H1 (cell line): Measurements from ENCODE around the gene ZNF689. TPM values are rescaled to one million over a fixed set of nuclear protein-coding genes. Genes with fewer than 3 reads are reported as not detected.

ENCODE experiments used
- BCL11A ChIP-seq, 2 experiments: IDR thresholded peaks; one replicate each; pipeline ENCODE4 v1.6.1; 2011; ENCODE audit warnings: low read depth in 2 of 2, low read length in 2 of 2, mild to moderate bottlenecking in 2 of 2
- CHD2 ChIP-seq: IDR thresholded peaks from 2 replicates; pipeline ENCODE4 v1.6.1; 2012; ENCODE audit warnings: low read length, improper control_type of control experiment
- CTBP2 ChIP-seq: IDR thresholded peaks from 2 replicates; pipeline ENCODE4 v1.7.0; 2011; ENCODE audit warnings: borderline replicate concordance, mild to moderate bottlenecking, moderate library complexity, mixed read lengths, low read length; ENCODE audit not compliant: insufficient read depth, insufficient read length
- FOSL1 ChIP-seq: IDR thresholded peaks from 2 replicates; pipeline ENCODE4 v1.6.1; 2011; ENCODE audit warnings: mild to moderate bottlenecking, low read depth, low read length, moderate library complexity; ENCODE audit not compliant: insufficient read depth
- KDM1A ChIP-seq: fragments of 200-600, 300-600 bp; sonication (generic); IDR thresholded peaks from 2 replicates; pipeline ENCODE4 v1.7.1; 2016; ENCODE audit warnings: mild to moderate bottlenecking, low read length, borderline replicate concordance
- KDM4A ChIP-seq: IDR thresholded peaks from one replicate; pipeline ENCODE4 v1.7.1; 2012; ENCODE audit warnings: low read depth, mild to moderate bottlenecking, moderate library complexity, low read length, inconsistent platforms; ENCODE audit not compliant: severe bottlenecking
- NRF1 ChIP-seq: IDR thresholded peaks from 2 replicates; pipeline ENCODE4 v1.6.1; 2011; ENCODE audit warnings: mild to moderate bottlenecking, low read depth, low read length, improper control_type of control experiment
- PHF8 ChIP-seq: fragments of 200-600 bp; sonication (generic); conservative IDR thresholded peaks from 2 replicates; pipeline ENCODE4 v1.7.1; 2012; ENCODE audit warnings: low read depth, mild to moderate bottlenecking, inconsistent platforms, low read length, moderate library complexity
- POU5F1 ChIP-seq: IDR thresholded peaks from 2 replicates; pipeline ENCODE4 v1.6.1; 2011; ENCODE audit warnings: low read depth, mild to moderate bottlenecking, low read length, moderate library complexity
- RAD21 ChIP-seq, 2 experiments: IDR thresholded peaks in 1 of 2; conservative IDR thresholded peaks in 1 of 2; 2 replicates each; pipeline ENCODE4 v1.6.1; 2011; ENCODE audit warnings: low read depth in 2 of 2, low read length in 2 of 2, improper control_type of control experiment in 1 of 2, inconsistent platforms in 1 of 2, mild to moderate bottlenecking in 1 of 2, moderate library complexity in 1 of 2
- RBBP5 ChIP-seq: IDR thresholded peaks from 2 replicates; pipeline ENCODE4 v1.7.1; 2012; ENCODE audit warnings: low read depth, mild to moderate bottlenecking, inconsistent platforms, low read length, moderate library complexity, borderline replicate concordance
- RXRA ChIP-seq: IDR thresholded peaks from 2 replicates; pipeline ENCODE4 v1.6.1; 2011; ENCODE audit warnings: low read depth, mild to moderate bottlenecking, low read length, moderate library complexity; ENCODE audit not compliant: insufficient read depth
- SAP30 ChIP-seq: fragments of 300-600 bp; sonication (generic); IDR thresholded peaks from 2 replicates; pipeline ENCODE4 v1.7.1; 2012; ENCODE audit warnings: low read length, moderate library complexity, mild to moderate bottlenecking, inconsistent platforms; ENCODE audit not compliant: insufficient read depth, insufficient replicate concordance
- SIN3A ChIP-seq, 2 experiments: IDR thresholded peaks in 1 of 2; conservative IDR thresholded peaks in 1 of 2; 2 replicates each; pipeline ENCODE4 v1.6.1; 2011 to 2012; ENCODE audit warnings: low read length in 2 of 2, improper control_type of control experiment in 1 of 2, low read depth in 1 of 2, mild to moderate bottlenecking in 1 of 2
- SIX5 ChIP-seq: IDR thresholded peaks from 2 replicates; pipeline ENCODE4 v1.6.1; 2011; ENCODE audit warnings: mild to moderate bottlenecking, low read depth, low read length
- TAF1 ChIP-seq: IDR thresholded peaks from 2 replicates; pipeline ENCODE4 v1.6.1; 2011; ENCODE audit warnings: mild to moderate bottlenecking, low read depth, low read length
- TBP ChIP-seq: IDR thresholded peaks from 2 replicates; pipeline ENCODE4 v1.6.1; 2011; ENCODE audit warnings: low read depth, low read length, improper control_type of control experiment
- TEAD4 ChIP-seq: IDR thresholded peaks from 2 replicates; pipeline ENCODE4 v1.6.1; 2012; ENCODE audit warnings: low read depth, low read length, inconsistent platforms, mixed read lengths
- YY1 ChIP-seq: IDR thresholded peaks from 2 replicates; pipeline ENCODE4 v1.6.1; 2011; ENCODE audit warnings: low read depth, mild to moderate bottlenecking, low read length
- ZNF274 ChIP-seq: IDR thresholded peaks from 2 replicates; pipeline ENCODE4 v1.7.0; 2012; ENCODE audit warnings: low read length, borderline replicate concordance; ENCODE audit errors: extremely low read depth
- polyA plus RNA-seq, 7 experiments: library from polyadenylated mRNA; depleted of rRNA in 3 of 7; stranded (reverse) in 5 of 7; unstranded in 2 of 7; fragments of >200 nt in 5 of 7; fragments of 200-250 nt in 2 of 7; gene quantifications; 1 replicate in 5 of 7; 2 replicates in 1 of 7; 4 replicates in 1 of 7; pipeline versions ENCODE4 v1.2.1 to v1.2.3, GENCODE V29; 2011 to 2013; ENCODE audit warnings: missing spikeins in 2 of 7, mixed read lengths in 2 of 7
- total RNA-seq: library from RNA; stranded (reverse); fragmentation: NEBNext Ultra II Directional; extraction: Animal tissue kit (Norgen Biotek cat#: 25700); gene quantifications from 2 replicates; pipeline ENCODE4 v1.2.1, GENCODE V29; 2021
- TF ChIP-seq, protein P1 (sequence below): IDR thresholded peaks from 2 replicates; pipeline ENCODE4 v1.6.1; 2012; ENCODE audit warnings: inconsistent platforms

ZNF689 gene
- total and polyA plus RNA-seq, 2 of the 8 experiments (the other 6 are each of a cell fraction or from before 2014, with no cell fraction given): 14.3 to 15.3 TPM

- TF ChIP-seq ZNF274: no peak
- no peak for TF ChIP-seq RXRA
- no peak for TF ChIP-seq NRF1
- TF ChIP-seq CHD2: peak; percentile 81
- TF ChIP-seq RAD21 (IDR thresholded peaks at IDR 0.05 in 1 of 2, conservative IDR thresholded peaks at IDR 0.05 in 1 of 2; ENCODE audit: low read depth in 2 of 2, low read length in 2 of 2): no peak; a peak in 1 of 4 replicates
- TF ChIP-seq, protein P1, sequence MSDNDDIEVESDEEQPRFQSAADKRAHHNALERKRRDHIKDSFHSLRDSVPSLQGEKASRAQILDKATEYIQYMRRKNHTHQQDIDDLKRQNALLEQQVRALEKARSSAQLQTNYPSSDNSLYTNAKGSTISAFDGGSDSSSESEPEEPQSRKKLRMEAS: 0 out of 2 replicates have a peak, but pooled peaks have one; percentile 5
- TF ChIP-seq RBBP5: no peak
- peak; percentile 50; the same call in 1 of the 2 replicates for TF ChIP-seq SIX5
- TF ChIP-seq SAP30: peak; percentile 97
- TF ChIP-seq BCL11A (IDR thresholded peaks at IDR 0.05; ENCODE audit: low read depth in 2 of 2, low read length in 2 of 2): no peak
- TF ChIP-seq KDM4A: peak; percentile 49
- TF ChIP-seq TBP: peak; percentile 31; the same call in 1 of the 2 replicates
- TF ChIP-seq POU5F1: no peak
- TF ChIP-seq TEAD4: no peak
- no peak for TF ChIP-seq KDM1A
- no peak for TF ChIP-seq CTBP2
- no peak; the same call in 1 of the 2 replicates for TF ChIP-seq PHF8
- TF ChIP-seq SIN3A (conservative IDR thresholded peaks at IDR 0.05 in 1 of 2, IDR thresholded peaks at IDR 0.05 in 1 of 2; ENCODE audit: low read depth in 1 of 2, low read length in 2 of 2): peak; percentile 66 to 96; a peak in 3 of 4 replicates
- peak; percentile 58; the same call in 1 of the 2 replicates for TF ChIP-seq TAF1
- TF ChIP-seq FOSL1: no peak
- peak; percentile 99 for TF ChIP-seq YY1
Observed at GRCh38 chr16:30571445-30572322, 38.5 kb downstream of the ZNF689 start, which contains the start of gene ZNF688 (continued).
